OCI-LY7 (cell line): ENCODE results near the gene RFT1. TPM values are rescaled to one million over a fixed set of nuclear protein-coding genes. Genes with fewer than 3 reads are reported as not detected.

ENCODE experiments used
- BruUV-seq: library from RNA; stranded (reverse); fragments of 400-500 nt; replicated peaks from 2 replicates; lab custom pipeline; 2021; lab: Mats Ljungman, UMichigan
- CTCF ChIA-PET: fragments of 300-600 bp; sonication (Branson Sonifier 250); formaldehyde crosslinking; loops from one replicate; lab custom pipeline; 2022; ENCODE audit warnings: antibody characterized with exemption; ENCODE audit not compliant: unreplicated experiment; lab: Charles Lee
- POLR2A ChIA-PET: fragments of 300-600 bp; sonication (Branson Sonifier 250); formaldehyde crosslinking; loops from one replicate; lab custom pipeline; 2022; ENCODE audit warnings: antibody characterized with exemption; lab: Charles Lee
- DNase-seq: peaks from one replicate; pipeline ENCODE4 v3.0.0-alpha.2; 2015; ENCODE audit warnings: low spot score
- H2AFZ ChIP-seq: fragments of 200-600 bp; sonication (generic), shearing (Covaris generic); 2 replicates; pipeline ENCODE4 v1.6.1; 2014; ENCODE audit warnings: mild to moderate bottlenecking, antibody characterized with exemption, low read length, moderate library complexity
- H3K27ac ChIP-seq: fragments of 200-600 bp; sonication (generic); 2 replicates; pipeline ENCODE4 v1.5.1; 2014; ENCODE audit warnings: mixed run types, low read depth, mild to moderate bottlenecking, moderate library complexity, low read length, inconsistent platforms; ENCODE audit not compliant: poor library complexity, severe bottlenecking
- H3K36me3 ChIP-seq: fragments of 200-600 bp; sonication (generic); 2 replicates; pipeline ENCODE4 v1.6.1; 2014; ENCODE audit warnings: mild to moderate bottlenecking, antibody characterized with exemption, low read length, moderate library complexity, mixed read lengths; ENCODE audit not compliant: insufficient read depth
- H3K4me1 ChIP-seq: fragments of 200-600 bp; sonication (generic); 2 replicates; pipeline ENCODE4 v1.5.1; 2014; ENCODE audit warnings: mild to moderate bottlenecking, low read length; ENCODE audit not compliant: insufficient read depth, poor library complexity, severe bottlenecking
- H3K4me2 ChIP-seq: fragments of 200-600 bp; sonication (generic); 2 replicates; pipeline ENCODE4 v1.6.1; 2014; ENCODE audit warnings: mild to moderate bottlenecking, low read length
- H3K4me3 ChIP-seq: fragments of 200-600 bp; sonication (generic); 2 replicates; pipeline ENCODE4 v1.5.1; 2014; ENCODE audit warnings: mild to moderate bottlenecking, low read depth, low read length; ENCODE audit not compliant: poor library complexity, severe bottlenecking
- H3K79me2 ChIP-seq: fragments of 200-600 bp; sonication (generic); 2 replicates; pipeline ENCODE4 v1.6.1; 2016; ENCODE audit warnings: low read depth, mild to moderate bottlenecking, low read length, moderate library complexity, mixed read lengths; ENCODE audit not compliant: insufficient read depth
- H3K9me2 ChIP-seq: fragments of 200-600 bp; sonication (generic); 2 replicates; pipeline ENCODE4 v1.6.1; 2016; ENCODE audit warnings: mild to moderate bottlenecking, low read length, mixed read lengths; ENCODE audit not compliant: insufficient read depth
- H3K9me3 ChIP-seq: fragments of 200-600 bp; sonication (generic); 2 replicates; pipeline ENCODE4 v1.6.1; 2014; ENCODE audit warnings: mild to moderate bottlenecking, mixed run types, low read length, mixed read lengths
- H4K20me1 ChIP-seq: fragments of 200-600 bp; sonication (generic); 2 replicates; pipeline ENCODE4 v1.6.1; 2014; ENCODE audit warnings: mild to moderate bottlenecking, antibody characterized with exemption, low read length, moderate library complexity, mixed read lengths; ENCODE audit not compliant: insufficient read depth
- EZH2phosphoT487 ChIP-seq: fragments of 200-600 bp; sonication (generic); IDR thresholded peaks from 2 replicates; pipeline ENCODE4 v1.6.1; 2018; ENCODE audit warnings: low read depth, borderline replicate concordance, mild to moderate bottlenecking, mixed run types, antibody characterized with exemption, low read length, moderate library complexity, mixed read lengths
- intact Hi-C: fragments of 100-400 bp; cut with micrococcal nuclease; formaldehyde crosslinking; loops from one replicate; pipeline ENCODE4 v1.10.0; 2022; ENCODE audit not compliant: unreplicated experiment
- total RNA-seq, 2 experiments: library from RNA; depleted of rRNA in 1 of 2; stranded (reverse); fragments of >200 nt in 1 of 2; shearing (Covaris generic) in 1 of 2; gene quantifications; 2 replicates each; pipeline ENCODE4 v1.2.3, GENCODE V29; 2014 to 2022
- TF ChIP-seq, protein P1 (sequence below): fragments of 200-600 bp; sonication (generic); conservative IDR thresholded peaks from 2 replicates; pipeline ENCODE4 v1.5.1; 2014; ENCODE audit warnings: mild to moderate bottlenecking, antibody characterized with exemption, low read length, moderate library complexity, mixed read lengths

The RFT1 gene
- total RNA-seq, 2 experiments from 2014 or later, result 9.9 to 34.7 TPM

DNA sequence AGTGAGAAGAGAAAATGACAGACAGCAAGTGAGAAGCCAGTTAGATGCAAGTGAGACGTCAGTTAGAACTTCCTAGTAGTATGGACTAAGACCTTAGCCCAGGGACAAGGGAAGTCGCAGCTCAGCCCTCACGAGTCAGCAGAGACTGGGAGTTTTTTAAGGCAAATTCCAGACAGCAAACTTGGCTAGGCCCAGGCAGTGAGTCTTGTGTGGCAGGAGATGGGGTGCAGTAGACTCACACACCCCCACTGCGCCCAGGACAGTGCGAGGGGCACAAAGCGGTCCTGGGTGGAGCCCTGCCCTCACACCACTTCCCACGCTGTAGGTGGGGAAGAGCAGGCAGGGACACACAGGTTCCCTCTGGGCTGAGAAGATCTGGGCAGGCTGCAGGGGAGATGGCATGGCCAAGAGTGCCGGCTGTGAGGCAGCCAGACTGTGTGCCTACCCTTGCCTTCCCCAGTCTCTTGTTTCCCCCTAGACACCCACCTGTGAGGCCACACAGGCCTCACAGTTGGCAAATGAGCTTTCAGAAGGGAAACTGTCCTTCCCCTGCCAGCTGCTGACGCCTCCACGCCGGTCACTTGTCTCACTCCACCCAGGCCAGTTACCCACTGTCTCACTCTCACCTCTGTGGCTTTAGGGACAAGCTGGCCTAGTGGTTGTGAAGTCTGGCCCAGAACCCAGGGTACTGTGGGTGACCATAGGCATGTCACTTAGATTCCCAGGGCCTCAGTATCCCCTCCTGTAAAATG lies 17.1 kb upstream of the RFT1 start:
- CTCF ChIA-PET, result no interaction called here
- BruUV-seq, result no TSS peak

GRCh38 chr3:53146319-53146891 lies 16.2 kb upstream of the RFT1 start:
- no peaks in the 10 kb centered on the region for H3K9me2 ChIP-seq
- ChIA-PET CTCF (interaction anchor here (1.5 kb wide), 1 partner anchor 19 kb away, joined by 5 read pairs; no protein-coding TSS in a partner anchor), POLR2A (interaction anchor here (0.8 to 0.9 kb wide), 2 partner anchors 14 to 17 kb away, joined by 4 to 6 read pairs; no protein-coding TSS in a partner anchor)
- H3K36me3 ChIP-seq, result no peaks in the 10 kb centered on the region
- H3K27ac ChIP-seq, result no peak overlapping the region
- no TSS peak for BruUV-seq
- no peak for TF ChIP-seq EZH2phosphoT487
- TF ChIP-seq, protein P1, sequence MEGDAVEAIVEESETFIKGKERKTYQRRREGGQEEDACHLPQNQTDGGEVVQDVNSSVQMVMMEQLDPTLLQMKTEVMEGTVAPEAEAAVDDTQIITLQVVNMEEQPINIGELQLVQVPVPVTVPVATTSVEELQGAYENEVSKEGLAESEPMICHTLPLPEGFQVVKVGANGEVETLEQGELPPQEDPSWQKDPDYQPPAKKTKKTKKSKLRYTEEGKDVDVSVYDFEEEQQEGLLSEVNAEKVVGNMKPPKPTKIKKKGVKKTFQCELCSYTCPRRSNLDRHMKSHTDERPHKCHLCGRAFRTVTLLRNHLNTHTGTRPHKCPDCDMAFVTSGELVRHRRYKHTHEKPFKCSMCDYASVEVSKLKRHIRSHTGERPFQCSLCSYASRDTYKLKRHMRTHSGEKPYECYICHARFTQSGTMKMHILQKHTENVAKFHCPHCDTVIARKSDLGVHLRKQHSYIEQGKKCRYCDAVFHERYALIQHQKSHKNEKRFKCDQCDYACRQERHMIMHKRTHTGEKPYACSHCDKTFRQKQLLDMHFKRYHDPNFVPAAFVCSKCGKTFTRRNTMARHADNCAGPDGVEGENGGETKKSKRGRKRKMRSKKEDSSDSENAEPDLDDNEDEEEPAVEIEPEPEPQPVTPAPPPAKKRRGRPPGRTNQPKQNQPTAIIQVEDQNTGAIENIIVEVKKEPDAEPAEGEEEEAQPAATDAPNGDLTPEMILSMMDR, result no peak
- H3K9me3 ChIP-seq, result no peaks in the 10 kb centered on the region
- H4K20me1 ChIP-seq, result no peaks in the 10 kb centered on the region
- H2AFZ ChIP-seq, result no peak overlapping the region
- H3K4me2 ChIP-seq, result no peak overlapping the region
- H3K4me1 ChIP-seq, result peaks cover under 1% of the 10 kb centered on the region
- intact Hi-C loops, result no loop called here
- no peaks in the 10 kb centered on the region for H3K79me2 ChIP-seq
- no peak overlapping the region for H3K4me3 ChIP-seq
- DNase-seq, result no peak

More for the DNA sequence above, 17.1 kb upstream of the RFT1 start:
- no peaks in the 10 kb centered on the region for H4K20me1 ChIP-seq
- H3K36me3 ChIP-seq, result no peaks in the 10 kb centered on the region
- no peak overlapping the region for H2AFZ ChIP-seq
- no peak for TF ChIP-seq EZH2phosphoT487
- TF ChIP-seq, protein P1, result no peak
- H3K4me2 ChIP-seq, result no peak overlapping the region
- POLR2A ChIA-PET, result interaction anchor here (0.8 to 1.1 kb wide), 3 partner anchors 11 to 18 kb away, joined by 3 to 6 read pairs (median 4); no protein-coding TSS in a partner anchor
- no peaks in the 10 kb centered on the region for H3K9me3 ChIP-seq
- H3K4me1 ChIP-seq, result no peaks in the 10 kb centered on the region
- H3K9me2 ChIP-seq, result no peaks in the 10 kb centered on the region
- H3K4me3 ChIP-seq, result no peak overlapping the region
- DNase-seq, result no peak
- H3K79me2 ChIP-seq, result no peaks in the 10 kb centered on the region
- intact Hi-C loops, result no loop called here
- no peak overlapping the region for H3K27ac ChIP-seq
